Omental fat pad (tissue), 4 donors: ENCODE measurements around the gene UBAP2L. TPM values are rescaled to one million over a fixed set of nuclear protein-coding genes. Genes with fewer than 3 reads are reported as not detected.
A peak's percentile ranks its signal among the peaks of the same experiment; 100 is the strongest.

Experiments
- ATAC-seq: fragments of 150-250 bp; one replicate; pipeline ENCODE4 v1.9.1; 2016; ENCODE audit warnings: mild to moderate bottlenecking, moderate library complexity; ENCODE audit not compliant: low FRiP score
- DNase-seq: peaks from one replicate; pipeline ENCODE4 v3.0.0-alpha.2; 2019; ENCODE audit warnings: low spot score
- total RNA-seq, 4 donors: library from RNA; depleted of rRNA; stranded (reverse); fragments of >200 nt; gene quantifications; one replicate each; pipeline ENCODE4 v1.1.0, GENCODE V29; 2016
- TF ChIP-seq, protein P1 (sequence below), 3 donors: fragments of 450-650 bp; IDR thresholded peaks; one replicate each; pipeline ENCODE4 v1.5.1; 2016 to 2017; ENCODE audit warnings: antibody characterized with exemption in 3 of 3, mild to moderate bottlenecking in 3 of 3, moderate library complexity in 2 of 3

UBAP2L gene
- total RNA-seq, 4 donors from 2014 or later = 51.9 to 92.1 (median 73.6) TPM

DNA sequence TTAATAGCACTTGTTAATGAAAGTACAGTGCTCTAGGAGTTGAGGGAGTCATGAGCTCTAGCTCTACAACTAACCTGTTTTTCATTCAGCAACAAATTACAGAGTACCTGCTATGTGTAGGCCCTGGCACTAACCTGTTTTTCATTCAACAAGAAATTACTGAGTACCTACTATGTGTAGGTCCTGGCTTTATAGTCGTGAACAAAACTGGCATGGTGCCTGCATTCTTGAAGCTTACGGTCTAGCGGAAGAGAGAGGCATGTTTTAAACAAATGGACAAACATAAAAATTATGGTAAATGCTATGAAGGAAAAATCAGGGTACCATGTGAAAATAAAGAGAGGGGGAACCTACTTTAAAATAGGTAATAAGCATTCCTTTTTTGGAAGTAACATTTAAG is 2.2 kb upstream of the UBAP2L start:
- TF ChIP-seq, protein P1, sequence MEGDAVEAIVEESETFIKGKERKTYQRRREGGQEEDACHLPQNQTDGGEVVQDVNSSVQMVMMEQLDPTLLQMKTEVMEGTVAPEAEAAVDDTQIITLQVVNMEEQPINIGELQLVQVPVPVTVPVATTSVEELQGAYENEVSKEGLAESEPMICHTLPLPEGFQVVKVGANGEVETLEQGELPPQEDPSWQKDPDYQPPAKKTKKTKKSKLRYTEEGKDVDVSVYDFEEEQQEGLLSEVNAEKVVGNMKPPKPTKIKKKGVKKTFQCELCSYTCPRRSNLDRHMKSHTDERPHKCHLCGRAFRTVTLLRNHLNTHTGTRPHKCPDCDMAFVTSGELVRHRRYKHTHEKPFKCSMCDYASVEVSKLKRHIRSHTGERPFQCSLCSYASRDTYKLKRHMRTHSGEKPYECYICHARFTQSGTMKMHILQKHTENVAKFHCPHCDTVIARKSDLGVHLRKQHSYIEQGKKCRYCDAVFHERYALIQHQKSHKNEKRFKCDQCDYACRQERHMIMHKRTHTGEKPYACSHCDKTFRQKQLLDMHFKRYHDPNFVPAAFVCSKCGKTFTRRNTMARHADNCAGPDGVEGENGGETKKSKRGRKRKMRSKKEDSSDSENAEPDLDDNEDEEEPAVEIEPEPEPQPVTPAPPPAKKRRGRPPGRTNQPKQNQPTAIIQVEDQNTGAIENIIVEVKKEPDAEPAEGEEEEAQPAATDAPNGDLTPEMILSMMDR (IDR thresholded peaks at IDR 0.05) = no peak
- ATAC-seq (no peak), DNase-seq (no peak)

DNA sequence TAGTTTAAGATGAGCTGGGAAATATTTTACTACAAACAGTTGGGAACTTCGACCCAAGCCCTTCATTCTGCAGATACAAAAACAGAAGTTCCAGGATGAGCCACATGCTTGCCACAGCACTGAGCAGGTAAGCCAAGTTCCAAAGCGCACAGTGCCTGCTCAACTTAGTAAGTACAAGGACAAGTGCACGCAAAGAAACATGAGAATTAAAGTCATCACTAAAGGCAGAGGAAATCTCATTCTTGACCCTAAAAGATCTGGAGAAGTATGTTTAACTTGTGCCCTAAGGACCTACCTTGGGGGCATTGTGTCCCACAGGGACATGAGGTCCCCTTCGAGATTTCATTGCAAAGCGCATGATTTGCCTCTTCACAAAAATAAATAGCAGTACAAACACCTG is 1.2 kb upstream of the UBAP2L start:
- ATAC-seq (no peak), DNase-seq (no peak)
- TF ChIP-seq, protein P1 (IDR thresholded peaks at IDR 0.05) = no peak

DNA sequence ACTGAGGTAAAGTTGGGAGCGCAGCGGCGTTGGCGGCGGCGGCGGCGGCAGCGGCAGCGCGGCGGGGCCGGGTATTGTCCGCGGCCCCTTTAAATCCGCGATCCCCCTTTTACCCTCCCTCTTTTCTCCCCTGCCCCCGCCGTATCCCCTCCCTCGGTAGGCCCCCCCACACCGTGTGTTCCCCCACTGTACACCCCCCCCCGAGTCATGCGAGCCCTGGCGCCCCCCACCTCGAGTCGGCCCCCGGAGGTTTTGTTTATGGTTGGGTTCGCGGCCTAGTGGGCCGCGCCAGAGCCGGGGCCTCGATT is 169 bp downstream of the UBAP2L start:
- TF ChIP-seq, protein P1 (IDR thresholded peaks at IDR 0.05) = no peak
- peak; percentile 17 for ATAC-seq
- no peak for DNase-seq

GRCh38 chr1:154221278-154222001 is 685 bp downstream of the UBAP2L start:
- DNase-seq (no peak), ATAC-seq (peak; percentile 31)
- TF ChIP-seq, protein P1 (IDR thresholded peaks at IDR 0.05) = no peak

- TF ChIP-seq, protein P1 (IDR thresholded peaks at IDR 0.05) = no peak
- ATAC-seq (no peak), DNase-seq (no peak)
Observed at GRCh38 chr1:154222518-154222917, 1.8 kb downstream of the UBAP2L start.

GRCh38 chr1:154222918-154223317 is 2.2 kb downstream of the UBAP2L start:
- no peak for ATAC-seq
- DNase-seq = no peak

DNA sequence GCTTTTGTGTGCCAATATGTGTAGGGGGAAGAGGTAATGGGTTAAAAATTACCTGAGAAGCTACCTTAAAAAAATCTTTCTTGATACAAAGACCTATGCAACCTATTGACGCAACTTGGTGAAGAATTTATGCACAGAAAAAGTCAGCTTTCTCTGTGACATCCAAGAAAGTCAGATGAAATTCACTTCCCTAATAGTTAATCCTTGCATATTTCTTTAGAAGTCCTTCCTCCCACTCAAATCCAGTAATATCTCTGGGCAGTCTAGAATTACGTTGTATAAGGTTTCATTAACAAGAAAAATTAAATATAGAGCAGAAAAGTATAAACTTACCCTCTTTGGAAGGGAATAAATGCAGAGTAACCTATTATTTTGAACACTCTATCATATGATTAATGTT is 2.9 kb downstream of the UBAP2L start:
- TF ChIP-seq, protein P1 (IDR thresholded peaks at IDR 0.05) = no peak
- DNase-seq (no peak), ATAC-seq (no peak)

More at GRCh38 chr1:154222918-154223317, 2.2 kb downstream of the UBAP2L start:
- TF ChIP-seq, protein P1 (IDR thresholded peaks at IDR 0.05) = no peak
